ENCODE measurements around the gene VPS13A. TPM values are rescaled to one million over a fixed set of nuclear protein-coding genes. Genes with fewer than 3 reads are reported as not detected.
"Not testable (repeated sequence)": the region's sequence is repeated elsewhere in the genome, so short reads cannot be mapped to it uniquely, and the experiment has no call there.

The VPS13A gene
- total RNA-seq, 4 donors from 2014 or later = 30.1 to 125 (median 46.2) TPM

GRCh38 chr9:77384406-77384805 lies 207.1 kb downstream of the VPS13A start:
- no peak overlapping the region for H3K27ac ChIP-seq
- H3K27me3 ChIP-seq = no peaks in the 10 kb centered on the region
- H3K4me1 ChIP-seq = no peaks in the 10 kb centered on the region
- H3K4me3 ChIP-seq = no peak overlapping the region
- TF ChIP-seq POLR2AphosphoS5 (IDR thresholded peaks at IDR 0.05) = no peak
- no peak for TF ChIP-seq CTCF (IDR thresholded peaks at IDR 0.05)
- TF ChIP-seq POLR2A (IDR thresholded peaks at IDR 0.05) = no peak
- TF ChIP-seq EP300 (IDR thresholded peaks at IDR 0.05) = no peak
- peaks cover 6% of the 10 kb centered on the region for H3K36me3 ChIP-seq
- no peaks in the 10 kb centered on the region for H3K9me3 ChIP-seq
- DNase-seq (ENCODE audit: low spot score in 2 of 2) = no peak

- peaks cover 3% of the 10 kb centered on the region for H3K36me3 ChIP-seq
- 55% methylated on average over 1 of the region's 1 CpG for WGBS
- TF ChIP-seq POLR2A (IDR thresholded peaks at IDR 0.05) = no peak
- no peak for TF ChIP-seq EP300 (IDR thresholded peaks at IDR 0.05)
- TF ChIP-seq CTCF (IDR thresholded peaks at IDR 0.05) = no peak
- no peak for TF ChIP-seq POLR2AphosphoS5 (IDR thresholded peaks at IDR 0.05)
- H3K27ac ChIP-seq = no peak overlapping the region
- no peaks in the 10 kb centered on the region for H3K4me1 ChIP-seq
- no peaks in the 10 kb centered on the region for H3K27me3 ChIP-seq
- DNase-seq (ENCODE audit: low spot score in 2 of 2) = no peak
- no peak overlapping the region for H3K4me3 ChIP-seq
- no peaks in the 10 kb centered on the region for H3K9me3 ChIP-seq
Observed at GRCh38 chr9:77386187-77386586, 208.9 kb downstream of the VPS13A start.

GRCh38 chr9:77391834-77392233 lies 214.5 kb downstream of the VPS13A start:
- 93% methylated on average over 3 of the region's 3 CpGs for WGBS
- Histone ChIP-seq H3K4me3 (no peak overlapping the region), H3K27me3 (no peaks in the 10 kb centered on the region), H3K27ac (no peak overlapping the region), H3K36me3 (peaks cover under 1% of the 10 kb centered on the region), H3K4me1 (no peaks in the 10 kb centered on the region), H3K9me3 (no peaks in the 10 kb centered on the region)
- no peak for DNase-seq (ENCODE audit: low spot score in 2 of 2)
- TF ChIP-seq EP300 (IDR thresholded peaks at IDR 0.05) = no peak
- TF ChIP-seq CTCF (IDR thresholded peaks at IDR 0.05) = no peak
- no peak for TF ChIP-seq POLR2AphosphoS5 (IDR thresholded peaks at IDR 0.05)
- TF ChIP-seq POLR2A (IDR thresholded peaks at IDR 0.05) = no peak

- Histone ChIP-seq H3K9me3 (no peaks in the 10 kb centered on the region), H3K4me3 (no peak overlapping the region), H3K27me3 (no peaks in the 10 kb centered on the region), H3K36me3 (no peaks in the 10 kb centered on the region), H3K4me1 (no peaks in the 10 kb centered on the region), H3K27ac (no peak overlapping the region)
- 93% methylated on average over 7 of the region's 7 CpGs for WGBS
- DNase-seq (ENCODE audit: low spot score in 2 of 2) = no peak
- TF ChIP-seq POLR2A (IDR thresholded peaks at IDR 0.05) = no peak
- no peak for TF ChIP-seq POLR2AphosphoS5 (IDR thresholded peaks at IDR 0.05)
- no peak for TF ChIP-seq EP300 (IDR thresholded peaks at IDR 0.05)
- no peak for TF ChIP-seq CTCF (IDR thresholded peaks at IDR 0.05)
Observed at GRCh38 chr9:77392328-77392727, 215.0 kb downstream of the VPS13A start.

- not testable (repeated sequence) for H3K4me1 ChIP-seq; H3K9me3 ChIP-seq; DNase-seq (ENCODE audit: low spot score in 2 of 2); H3K27me3 ChIP-seq; H3K36me3 ChIP-seq; H3K4me3 ChIP-seq; H3K27ac ChIP-seq
- WGBS = 96% methylated on average over 9 of the region's 9 CpGs
Observed at GRCh38 chr9:77398581-77398980, 221.2 kb downstream of the VPS13A start.

GRCh38 chr9:77399964-77400363 lies 222.6 kb downstream of the VPS13A start:
- no peak for DNase-seq (ENCODE audit: low spot score in 2 of 2)
- H3K27ac ChIP-seq = no peak overlapping the region
- H3K27me3 ChIP-seq = no peaks in the 10 kb centered on the region
- no peaks in the 10 kb centered on the region for H3K9me3 ChIP-seq
- no peaks in the 10 kb centered on the region for H3K4me1 ChIP-seq
- no peak for TF ChIP-seq EP300 (IDR thresholded peaks at IDR 0.05)
- TF ChIP-seq POLR2A (IDR thresholded peaks at IDR 0.05) = no peak
- TF ChIP-seq POLR2AphosphoS5 (IDR thresholded peaks at IDR 0.05) = no peak
- no peak for TF ChIP-seq CTCF (IDR thresholded peaks at IDR 0.05)
- H3K36me3 ChIP-seq = no peaks in the 10 kb centered on the region
- H3K4me3 ChIP-seq = no peak overlapping the region
- WGBS = 100% methylated on average over 1 of the region's 1 CpG
